GM18951 (cell line): Measurements from ENCODE around the gene GRM8.
"Not testable (repeated sequence)": the region's sequence is repeated elsewhere in the genome, so short reads cannot be mapped to it uniquely, and the experiment has no call there.

Source experiments
- POLR2A ChIP-seq: IDR thresholded peaks from 4 replicates; pipeline ENCODE4 v1.6.1; 2011; ENCODE audit warnings: mild to moderate bottlenecking; ENCODE audit not compliant: insufficient read length, insufficient read depth; ENCODE audit errors: extremely low read depth
- in situ Hi-C: fragments of 300-500 bp; cut with MboI; formaldehyde crosslinking; loops from one replicate; pipeline ENCODE4 v1.12.0; 2022; ENCODE audit warnings: low sequenced_read_pairs, mixed read lengths, inconsistent platforms; ENCODE audit not compliant: unreplicated experiment

The GRM8 gene

GRCh38 chr7:126881315-126881714 is 371.4 kb downstream of the GRM8 start:
- in situ Hi-C loops: no loop called here
- TF ChIP-seq POLR2A: no peak

- in situ Hi-C loops: not testable (repeated sequence)
Observed at GRCh38 chr7:126876536-126876935, 376.2 kb downstream of the GRM8 start.

GRCh38 chr7:126856691-126857291 is 395.9 kb downstream of the GRM8 start:
- in situ Hi-C loops: no loop called here
- no peak for TF ChIP-seq POLR2A

GRCh38 chr7:126845331-126845730 is 407.4 kb downstream of the GRM8 start:
- no peak for TF ChIP-seq POLR2A
- in situ Hi-C loops: no loop called here

GRCh38 chr7:126843883-126844282 is 408.9 kb downstream of the GRM8 start:
- in situ Hi-C loops: no loop called here
- TF ChIP-seq POLR2A: no peak

GRCh38 chr7:126843336-126843735 is 409.4 kb downstream of the GRM8 start:
- TF ChIP-seq POLR2A: no peak
- in situ Hi-C loops: no loop called here

- TF ChIP-seq POLR2A: no peak
- in situ Hi-C loops: no loop called here
Observed at GRCh38 chr7:126842451-126842850, 410.3 kb downstream of the GRM8 start.

- in situ Hi-C loops: no loop called here
- no peak for TF ChIP-seq POLR2A
Observed at GRCh38 chr7:126840869-126841268, 411.9 kb downstream of the GRM8 start.

GRCh38 chr7:126839624-126840023 is 413.1 kb downstream of the GRM8 start:
- in situ Hi-C loops: no loop called here
- TF ChIP-seq POLR2A: no peak

GRCh38 chr7:126838194-126838593 is 414.5 kb downstream of the GRM8 start:
- in situ Hi-C loops: no loop called here
- no peak for TF ChIP-seq POLR2A

- in situ Hi-C loops: not testable (repeated sequence)
Observed at GRCh38 chr7:126831241-126831640, 421.5 kb downstream of the GRM8 start.

GRCh38 chr7:126820925-126821324 is 431.8 kb downstream of the GRM8 start:
- in situ Hi-C loops: no loop called here

GRCh38 chr7:126819197-126819484 is 433.6 kb downstream of the GRM8 start:
- TF ChIP-seq POLR2A: no peak
- in situ Hi-C loops: no loop called here

More at GRCh38 chr7:126820925-126821324, 431.8 kb downstream of the GRM8 start:
- no peak for TF ChIP-seq POLR2A

- TF ChIP-seq POLR2A: no peak
- in situ Hi-C loops: no loop called here
Observed at GRCh38 chr7:126818393-126819196, 434.1 kb downstream of the GRM8 start.

GRCh38 chr7:126809188-126809587 is 443.6 kb downstream of the GRM8 start:
- in situ Hi-C loops: no loop called here
- TF ChIP-seq POLR2A: no peak

GRCh38 chr7:126806614-126807013 is 446.1 kb downstream of the GRM8 start:
- in situ Hi-C loops: no loop called here
- no peak for TF ChIP-seq POLR2A
